CD14-positive monocyte (primary cell): Measurements from ENCODE around the gene EPHB2. TPM values are rescaled to one million over a fixed set of nuclear protein-coding genes. Genes with fewer than 3 reads are reported as not detected.

ENCODE experiments used
- DNase-seq, 3 donors: peaks; one replicate each; pipeline ENCODE4 v3.0.0-alpha.2; 2011 to 2022
- H2AFZ ChIP-seq: 2 replicates; pipeline ENCODE4 v1.6.0; 2012; ENCODE audit warnings: mild to moderate bottlenecking, low read depth, low read length, inconsistent platforms; ENCODE audit not compliant: insufficient read depth, poor library complexity, severe bottlenecking
- H3K27ac ChIP-seq, 2 donors: 1 replicate in 1 of 2; 2 replicates in 1 of 2; pipeline ENCODE4 v1.5.1; 2012 to 2013; ENCODE audit warnings: low read length in 2 of 2, control low read depth in 1 of 2, inconsistent platforms in 1 of 2, low read depth in 1 of 2, mild to moderate bottlenecking in 1 of 2
- H3K27me3 ChIP-seq, 2 donors: one replicate each; pipeline versions ENCODE4 v1.6.0 to v1.6.1; 2011 to 2013; ENCODE audit warnings: low read length in 2 of 2; ENCODE audit not compliant: control insufficient read depth in 2 of 2, insufficient read depth in 2 of 2
- H3K36me3 ChIP-seq, 2 donors: replicated peaks in 1 of 2; 1 replicate in 1 of 2; 2 replicates in 1 of 2; pipeline versions ENCODE4 v1.5.1 to v1.6.1; 2012 to 2013; ENCODE audit warnings: low read length in 2 of 2, control low read depth in 1 of 2, inconsistent platforms in 1 of 2, mild to moderate bottlenecking in 1 of 2; ENCODE audit not compliant: insufficient read depth in 2 of 2, control insufficient read depth in 1 of 2
- H3K4me1 ChIP-seq, 2 donors: 1 replicate in 1 of 2; 2 replicates in 1 of 2; pipeline versions ENCODE4 v1.5.1 to v1.6.1; 2012 to 2013; ENCODE audit warnings: low read length in 2 of 2, control low read depth in 1 of 2, inconsistent platforms in 1 of 2, mild to moderate bottlenecking in 1 of 2, moderate library complexity in 1 of 2; ENCODE audit not compliant: insufficient read depth in 2 of 2, control insufficient read depth in 1 of 2
- H3K4me2 ChIP-seq: replicated peaks from 2 replicates; pipeline ENCODE3; 2012; ENCODE audit warnings: low read length, moderate library complexity, mild to moderate bottlenecking; ENCODE audit not compliant: poor library complexity, severe bottlenecking; ENCODE audit errors: extremely low read depth
- H3K4me3 ChIP-seq, 3 experiments: fragments of 200-600 bp in 1 of 3; sonication (generic) in 1 of 3; replicated peaks in 1 of 3; 1 replicate in 2 of 3; 2 replicates in 1 of 3; pipeline ENCODE4 v1.5.1; 2011 to 2013; ENCODE audit warnings: low read length in 3 of 3, mild to moderate bottlenecking in 3 of 3, control low read depth in 2 of 3, low read depth in 2 of 3, inconsistent platforms in 1 of 3, moderate library complexity in 1 of 3
- H3K79me2 ChIP-seq: 2 replicates; pipeline ENCODE4 v1.6.0; 2012; ENCODE audit warnings: mild to moderate bottlenecking, control low read depth, inconsistent platforms, low read length, moderate library complexity; ENCODE audit not compliant: insufficient read depth
- H3K9ac ChIP-seq: 2 replicates; pipeline ENCODE4 v1.6.0; 2017; ENCODE audit warnings: low read length, mild to moderate bottlenecking; ENCODE audit not compliant: insufficient read depth, poor library complexity, severe bottlenecking
- H3K9me3 ChIP-seq, 2 donors: replicated peaks in 1 of 2; 1 replicate in 1 of 2; 2 replicates in 1 of 2; pipeline versions ENCODE4 v1.5.1 to v1.6.1; 2012 to 2013; ENCODE audit warnings: low read length in 2 of 2, control low read depth in 1 of 2; ENCODE audit not compliant: control insufficient read depth in 1 of 2, insufficient read depth in 1 of 2
- H4K20me1 ChIP-seq: 2 replicates; pipeline ENCODE4 v1.6.0; 2012; ENCODE audit warnings: mild to moderate bottlenecking, low read length, control low read depth, moderate library complexity; ENCODE audit not compliant: insufficient read depth
- H3K27ac Mint-ChIP-seq, 7 donors: one replicate each; pipeline ENCODE4 v1.8.0; 2020; ENCODE audit warnings: mild to moderate bottlenecking in 7 of 7, mixed read lengths in 7 of 7, moderate library complexity in 6 of 7, inconsistent platforms in 2 of 7
- H3K27me3 Mint-ChIP-seq, 3 donors: one replicate each; pipeline ENCODE4 v1.8.0; 2021 to 2022; ENCODE audit warnings: low read depth in 3 of 3, mild to moderate bottlenecking in 3 of 3, mixed read lengths in 3 of 3, moderate library complexity in 3 of 3, inconsistent platforms in 1 of 3
- H3K36me3 Mint-ChIP-seq, 2 donors: one replicate each; pipeline ENCODE4 v1.8.0; 2020; ENCODE audit warnings: mixed read lengths in 2 of 2, inconsistent platforms in 1 of 2, mild to moderate bottlenecking in 1 of 2
- H3K4me1 Mint-ChIP-seq: one replicate; pipeline ENCODE4 v1.8.0; 2020; ENCODE audit warnings: mild to moderate bottlenecking, mixed read lengths
- H3K4me3 Mint-ChIP-seq, 2 donors: one replicate each; pipeline ENCODE4 v1.8.0; 2020; ENCODE audit warnings: mild to moderate bottlenecking in 2 of 2, mixed read lengths in 2 of 2, moderate library complexity in 1 of 2
- H3K9me3 Mint-ChIP-seq, 7 donors: one replicate each; pipeline ENCODE4 v1.8.0; 2020 to 2022; ENCODE audit warnings: mixed read lengths in 7 of 7, mild to moderate bottlenecking in 6 of 7, moderate library complexity in 6 of 7, inconsistent platforms in 2 of 7
- CTCF ChIP-seq: fragments of 200-600 bp; IDR thresholded peaks from one replicate; pipeline ENCODE4 v1.8.0; 2022; ENCODE audit warnings: antibody characterized with exemption, mild to moderate bottlenecking
- WGBS: methylation state at CpG from one replicate; pipeline ENCODE4 v1.1.5; 2013; ENCODE audit warnings: missing lambda C conversion rate; ENCODE audit not compliant: insufficient coverage; 5-methylcytosine and 5-hydroxymethylcytosine counted together
- intact Hi-C, 2 donors: fragments of 100-400 bp; cut with micrococcal nuclease; formaldehyde crosslinking; loops; one replicate each; pipeline versions ENCODE4 v1.15.0 to v1.15.1; 2023
- polyA plus RNA-seq, 3 donors: library from polyadenylated mRNA; depleted of rRNA in 1 of 3; unstranded in 2 of 3; stranded (reverse) in 1 of 3; fragments of 300-500 nt in 2 of 3; fragments of >200 nt in 1 of 3; fragmentation: Illumina TruSeq in 2 of 3; gene quantifications; 1 replicate in 2 of 3; 2 replicates in 1 of 3; pipeline ENCODE4 v1.2.3, GENCODE V29; 2012 to 2021

The EPHB2 gene
- polyA plus RNA-seq, 3 donors, result 2.9 to 5.6 (median 3.4) TPM

- H3K79me2 ChIP-seq, result no peaks in the 10 kb centered on the region
- DNase-seq, result no peak
- H3K4me3 ChIP-seq, result no peak overlapping the region
- H3K36me3 ChIP-seq, result no peaks in the 10 kb centered on the region
- intact Hi-C loops, result no loop called here
- WGBS, result 89% methylated on average over 4 of the region's 5 CpGs
- Mint-ChIP-seq H3K4me3 (no peak overlapping the region), H3K9me3 (peaks cover 0 to 2% (median 0%) of the 10 kb centered on the region in 7 donors), H3K27me3 (peaks cover 3 to 8% (median 7%) of the 10 kb centered on the region in 3 donors), H3K4me1 (no peaks in the 10 kb centered on the region), H3K36me3 (no peaks in the 10 kb centered on the region), H3K27ac (no peak overlapping the region)
- no peak overlapping the region for H3K27ac ChIP-seq
- no peaks in the 10 kb centered on the region for H4K20me1 ChIP-seq
- no peaks in the 10 kb centered on the region for H3K4me1 ChIP-seq
- H2AFZ ChIP-seq, result no peak overlapping the region
- H3K9me3 ChIP-seq, result no peaks in the 10 kb centered on the region
- H3K4me2 ChIP-seq, result no peak overlapping the region
- H3K27me3 ChIP-seq, result no peaks in the 10 kb centered on the region
- TF ChIP-seq CTCF, result no peak
- H3K9ac ChIP-seq, result no peak overlapping the region
Observed at GRCh38 chr1:22917989-22918388, 207.3 kb downstream of the EPHB2 start.

- WGBS, result 91% methylated on average over 4 of the region's 4 CpGs
- H3K36me3 Mint-ChIP-seq, result no peaks in the 10 kb centered on the region
- H3K4me1 Mint-ChIP-seq, result no peaks in the 10 kb centered on the region
- Histone ChIP-seq H3K4me3 (no peak overlapping the region), H3K4me1 (no peaks in the 10 kb centered on the region), H3K36me3 (no peaks in the 10 kb centered on the region), H3K9me3 (no peaks in the 10 kb centered on the region), H4K20me1 (no peaks in the 10 kb centered on the region), H3K9ac (no peak overlapping the region), H3K79me2 (no peaks in the 10 kb centered on the region), H3K27ac (no peak overlapping the region), H2AFZ (no peak overlapping the region), H3K27me3 (no peaks in the 10 kb centered on the region), H3K4me2 (no peak overlapping the region)
- peaks cover 0 to 2% (median 0%) of the 10 kb centered on the region in 7 donors for H3K9me3 Mint-ChIP-seq
- H3K4me3 Mint-ChIP-seq, result no peak overlapping the region
- H3K27ac Mint-ChIP-seq, result peak overlapping the region in 1 of 7 donors; percentile 33
- no peak for TF ChIP-seq CTCF
- no peak for DNase-seq
- H3K27me3 Mint-ChIP-seq, result peaks cover 3 to 8% (median 7%) of the 10 kb centered on the region in 3 donors
- intact Hi-C loops, result no loop called here
Observed at GRCh38 chr1:22918644-22919043, 208.0 kb downstream of the EPHB2 start.
